ENCODE measurements around the gene CTTNBP2.

Gene CTTNBP2

DNA sequence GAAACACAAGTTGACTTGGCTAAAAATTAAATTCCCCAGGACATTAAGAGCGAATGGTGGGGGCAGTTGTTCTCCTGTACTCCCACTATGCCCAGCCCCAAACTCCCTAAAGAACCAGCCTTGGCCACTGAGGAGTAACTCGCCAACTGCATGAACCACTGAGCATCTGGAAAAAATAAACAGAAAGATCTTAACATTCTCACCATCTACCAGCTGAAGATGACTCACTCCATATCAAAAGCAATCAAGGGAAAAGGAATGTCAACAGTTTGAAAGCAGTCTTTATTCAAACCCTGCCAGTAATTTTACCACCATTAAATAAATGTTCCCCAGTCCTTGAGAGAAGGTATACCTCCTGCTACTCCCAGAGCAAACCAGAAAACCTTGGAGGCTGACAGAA lies 45.4 kb downstream of the CTTNBP2 start:
- no peak overlapping the region for H3K18ac ChIP-seq (ENCODE audit: low read depth in 1 of 2, low read length in 2 of 2)
- peaks cover 7% of the 10 kb centered on the region for H3K4me1 ChIP-seq (ENCODE audit: control insufficient read depth, insufficient read depth, low read depth, low read length)
- no peak overlapping the region for H3K23ac ChIP-seq (ENCODE audit: low read length in 2 of 2)
- DNase-seq, result peak; percentile 81
- no peak overlapping the region for H3K9ac ChIP-seq (ENCODE audit: low read length)
- no peaks in the 10 kb centered on the region for H3K36me3 ChIP-seq (ENCODE audit: control insufficient read depth in 1 of 2, insufficient read depth in 2 of 2, low read depth in 1 of 2, low read length in 2 of 2)
- H2BK12ac ChIP-seq (ENCODE audit: low read length in 2 of 2), result no peak overlapping the region
- H3K27ac ChIP-seq (ENCODE audit: low read length, poor library complexity, severe bottlenecking), result peak overlapping the region; percentile 87
- no peak overlapping the region for H3K4me3 ChIP-seq (ENCODE audit: insufficient read depth in 1 of 2, low read depth in 1 of 2, low read length in 2 of 2)
- H2BK15ac ChIP-seq (ENCODE audit: low read depth, poor library complexity, severe bottlenecking), result no peak overlapping the region
- no peak overlapping the region for H3K14ac ChIP-seq (ENCODE audit: low read length in 2 of 2)
- H3K79me1 ChIP-seq (replicated peaks; ENCODE audit: low read length, poor library complexity, severe bottlenecking), result peaks cover 19% of the 10 kb centered on the region
- peak overlapping the region; percentile 21 for H2BK5ac ChIP-seq (ENCODE audit: low read depth, low read length, poor library complexity, severe bottlenecking)
- WGBS, result 19% methylated on average over 2 of the region's 2 CpGs
- H2AFZ ChIP-seq (ENCODE audit: low read depth, low read length), result no peak overlapping the region
- H4K91ac ChIP-seq (ENCODE audit: low read length), result no peak overlapping the region
- no peak overlapping the region for H2AK5ac ChIP-seq (ENCODE audit: low read length, severe bottlenecking)
- H2BK120ac ChIP-seq (ENCODE audit: low read depth, low read length), result no peak overlapping the region
- no peak overlapping the region for H3K4ac ChIP-seq (ENCODE audit: low read depth in 1 of 2, low read length in 2 of 2)
- H3K4me2 ChIP-seq (ENCODE audit: low read length, poor library complexity, severe bottlenecking), result no peak overlapping the region
- no peaks in the 10 kb centered on the region for H3K27me3 ChIP-seq (ENCODE audit: control insufficient read depth in 1 of 2, insufficient read depth in 1 of 2, low read length in 2 of 2)
- no peak overlapping the region for H4K8ac ChIP-seq (ENCODE audit: low read length)
- H3K9me3 ChIP-seq (ENCODE audit: control insufficient read depth, low read length), result no peaks in the 10 kb centered on the region

DNA sequence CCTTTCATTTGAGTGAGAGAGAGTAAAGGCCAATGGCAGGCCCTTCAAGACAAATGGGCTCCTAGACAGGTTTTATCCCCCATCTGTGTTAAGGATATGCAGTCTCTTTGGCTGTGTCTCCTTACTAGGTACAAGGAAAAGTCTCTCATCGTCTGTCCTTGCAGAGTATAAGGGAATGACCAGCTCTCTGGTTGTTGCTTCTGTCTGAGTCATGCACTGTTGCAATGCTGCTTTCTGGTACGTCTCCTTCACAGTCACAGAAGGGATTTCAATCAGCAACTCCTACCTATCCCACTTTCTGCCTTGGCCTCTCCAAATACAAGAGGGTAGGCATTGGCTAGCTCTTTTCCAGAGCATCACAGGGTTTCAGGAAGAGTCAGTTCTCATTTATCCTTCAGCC lies 48.1 kb downstream of the CTTNBP2 start:
- H4K91ac ChIP-seq (ENCODE audit: low read length), result no peak overlapping the region
- 18% methylated on average over 2 of the region's 2 CpGs for WGBS

DNA sequence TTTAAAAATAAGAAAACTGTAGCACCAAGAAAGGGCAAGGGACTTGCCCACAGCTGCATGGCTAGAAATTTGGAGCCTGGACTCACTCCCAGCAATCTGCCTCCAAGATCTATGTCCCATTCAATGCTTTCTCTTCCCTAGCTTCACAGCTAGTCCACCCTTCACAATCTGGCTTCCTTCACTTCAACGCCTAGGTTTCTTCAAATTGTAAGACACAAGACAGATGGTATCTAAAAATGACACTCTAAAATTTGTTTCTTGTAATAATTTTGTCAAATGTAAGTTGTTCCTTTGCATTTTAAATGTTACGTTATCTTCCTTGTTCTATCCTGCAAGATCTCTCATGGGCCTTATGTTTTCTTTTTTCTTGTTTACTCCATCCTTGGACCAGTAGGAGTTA lies 48.6 kb downstream of the CTTNBP2 start:
- no peak overlapping the region for H2BK5ac ChIP-seq (ENCODE audit: low read depth, low read length, poor library complexity, severe bottlenecking)
- H3K9ac ChIP-seq (ENCODE audit: low read length), result no peak overlapping the region
- 100% methylated on average over 1 of the region's 2 CpGs for WGBS
- no peak for DNase-seq
- no peak overlapping the region for H3K27ac ChIP-seq (ENCODE audit: low read length, poor library complexity, severe bottlenecking)
- H3K36me3 ChIP-seq (ENCODE audit: control insufficient read depth in 1 of 2, insufficient read depth in 2 of 2, low read depth in 1 of 2, low read length in 2 of 2), result no peaks in the 10 kb centered on the region
- no peak overlapping the region for H2AFZ ChIP-seq (ENCODE audit: low read depth, low read length)
- H2AK5ac ChIP-seq (ENCODE audit: low read length, severe bottlenecking), result peak overlapping the region; percentile 84
- no peak overlapping the region for H3K4me2 ChIP-seq (ENCODE audit: low read length, poor library complexity, severe bottlenecking)
- H3K14ac ChIP-seq (ENCODE audit: low read length in 2 of 2), result no peak overlapping the region
- H4K91ac ChIP-seq (ENCODE audit: low read length), result no peak overlapping the region
- H3K4me3 ChIP-seq (ENCODE audit: insufficient read depth in 1 of 2, low read depth in 1 of 2, low read length in 2 of 2), result no peak overlapping the region
- H3K27me3 ChIP-seq (ENCODE audit: control insufficient read depth in 1 of 2, insufficient read depth in 1 of 2, low read length in 2 of 2), result no peaks in the 10 kb centered on the region
- no peak overlapping the region for H3K23ac ChIP-seq (ENCODE audit: low read length in 2 of 2)
- no peak overlapping the region for H2BK120ac ChIP-seq (ENCODE audit: low read depth, low read length)
- no peak overlapping the region for H3K18ac ChIP-seq (ENCODE audit: low read depth in 1 of 2, low read length in 2 of 2)
- peaks cover 18% of the 10 kb centered on the region for H3K79me1 ChIP-seq (replicated peaks; ENCODE audit: low read length, poor library complexity, severe bottlenecking)
- no peak overlapping the region for H2BK12ac ChIP-seq (ENCODE audit: low read length in 2 of 2)
- H3K9me3 ChIP-seq (ENCODE audit: control insufficient read depth, low read length), result no peaks in the 10 kb centered on the region
- H3K4me1 ChIP-seq (ENCODE audit: control insufficient read depth, insufficient read depth, low read depth, low read length), result peaks cover 7% of the 10 kb centered on the region
- H2BK15ac ChIP-seq (ENCODE audit: low read depth, poor library complexity, severe bottlenecking), result no peak overlapping the region
- H3K4ac ChIP-seq (ENCODE audit: low read depth in 1 of 2, low read length in 2 of 2), result no peak overlapping the region
- H4K8ac ChIP-seq (ENCODE audit: low read length), result no peak overlapping the region

More for the DNA sequence above, 48.1 kb downstream of the CTTNBP2 start:
- H2BK12ac ChIP-seq (ENCODE audit: low read length in 2 of 2), result no peak overlapping the region
- no peak overlapping the region for H3K9ac ChIP-seq (ENCODE audit: low read length)
- H2AK5ac ChIP-seq (ENCODE audit: low read length, severe bottlenecking), result no peak overlapping the region
- H3K23ac ChIP-seq (ENCODE audit: low read length in 2 of 2), result no peak overlapping the region
- H2AFZ ChIP-seq (ENCODE audit: low read depth, low read length), result no peak overlapping the region
- no peak overlapping the region for H2BK120ac ChIP-seq (ENCODE audit: low read depth, low read length)
- H3K9me3 ChIP-seq (ENCODE audit: control insufficient read depth, low read length), result no peaks in the 10 kb centered on the region
- no peaks in the 10 kb centered on the region for H3K36me3 ChIP-seq (ENCODE audit: control insufficient read depth in 1 of 2, insufficient read depth in 2 of 2, low read depth in 1 of 2, low read length in 2 of 2)
- H3K27ac ChIP-seq (ENCODE audit: low read length, poor library complexity, severe bottlenecking), result no peak overlapping the region
- H3K4me3 ChIP-seq (ENCODE audit: insufficient read depth in 1 of 2, low read depth in 1 of 2, low read length in 2 of 2), result no peak overlapping the region
- H2BK15ac ChIP-seq (ENCODE audit: low read depth, poor library complexity, severe bottlenecking), result no peak overlapping the region
- H3K18ac ChIP-seq (ENCODE audit: low read depth in 1 of 2, low read length in 2 of 2), result peak overlapping the region in 1 of 2 experiments; percentile 24
- H2BK5ac ChIP-seq (ENCODE audit: low read depth, low read length, poor library complexity, severe bottlenecking), result no peak overlapping the region
- peaks cover 7% of the 10 kb centered on the region for H3K4me1 ChIP-seq (ENCODE audit: control insufficient read depth, insufficient read depth, low read depth, low read length)
- H4K8ac ChIP-seq (ENCODE audit: low read length), result no peak overlapping the region
- H3K79me1 ChIP-seq (replicated peaks; ENCODE audit: low read length, poor library complexity, severe bottlenecking), result peaks cover 18% of the 10 kb centered on the region
- DNase-seq, result peak; percentile 83
- no peaks in the 10 kb centered on the region for H3K27me3 ChIP-seq (ENCODE audit: control insufficient read depth in 1 of 2, insufficient read depth in 1 of 2, low read length in 2 of 2)
- H3K4me2 ChIP-seq (ENCODE audit: low read length, poor library complexity, severe bottlenecking), result no peak overlapping the region
- no peak overlapping the region for H3K4ac ChIP-seq (ENCODE audit: low read depth in 1 of 2, low read length in 2 of 2)
- no peak overlapping the region for H3K14ac ChIP-seq (ENCODE audit: low read length in 2 of 2)

DNA sequence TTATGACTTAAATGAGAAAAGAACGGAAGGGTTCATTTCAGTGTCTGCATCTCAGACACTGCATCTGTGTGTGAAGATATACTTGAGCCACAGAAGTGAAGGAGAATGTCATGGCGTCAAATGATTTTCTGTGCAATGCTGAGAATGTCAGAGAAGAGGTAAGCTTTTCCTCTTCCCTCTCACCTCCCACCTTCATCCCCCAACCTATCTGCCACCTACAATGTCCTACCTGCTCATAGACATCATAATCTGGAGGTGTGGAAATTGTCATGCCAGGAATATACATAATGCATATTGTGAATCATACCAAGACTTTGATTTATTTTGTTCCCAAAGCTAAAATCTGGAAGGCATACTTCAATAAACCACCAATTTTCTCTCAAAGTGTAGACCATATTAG lies 53.7 kb downstream of the CTTNBP2 start:
- no peaks in the 10 kb centered on the region for H3K27me3 ChIP-seq (ENCODE audit: control insufficient read depth in 1 of 2, insufficient read depth in 1 of 2, low read length in 2 of 2)
- peaks cover 15% of the 10 kb centered on the region for H3K79me1 ChIP-seq (replicated peaks; ENCODE audit: low read length, poor library complexity, severe bottlenecking)
- no peak overlapping the region for H2BK5ac ChIP-seq (ENCODE audit: low read depth, low read length, poor library complexity, severe bottlenecking)
- no peak overlapping the region for H3K9ac ChIP-seq (ENCODE audit: low read length)
- H3K27ac ChIP-seq (ENCODE audit: low read length, poor library complexity, severe bottlenecking), result no peak overlapping the region
- H3K4me3 ChIP-seq (ENCODE audit: insufficient read depth in 1 of 2, low read depth in 1 of 2, low read length in 2 of 2), result no peak overlapping the region
- H3K4me1 ChIP-seq (ENCODE audit: control insufficient read depth, insufficient read depth, low read depth, low read length), result no peaks in the 10 kb centered on the region
- no peak overlapping the region for H2AFZ ChIP-seq (ENCODE audit: low read depth, low read length)
- H4K8ac ChIP-seq (ENCODE audit: low read length), result no peak overlapping the region
- no peak overlapping the region for H3K18ac ChIP-seq (ENCODE audit: low read depth in 1 of 2, low read length in 2 of 2)
- no peak overlapping the region for H2AK5ac ChIP-seq (ENCODE audit: low read length, severe bottlenecking)
- H3K9me3 ChIP-seq (ENCODE audit: control insufficient read depth, low read length), result no peaks in the 10 kb centered on the region
- no peak overlapping the region for H3K4me2 ChIP-seq (ENCODE audit: low read length, poor library complexity, severe bottlenecking)
- H3K14ac ChIP-seq (ENCODE audit: low read length in 2 of 2), result no peak overlapping the region
- H2BK120ac ChIP-seq (ENCODE audit: low read depth, low read length), result no peak overlapping the region
- H3K23ac ChIP-seq (ENCODE audit: low read length in 2 of 2), result no peak overlapping the region
- WGBS, result 100% methylated on average over 1 of the region's 2 CpGs
- DNase-seq, result no peak
- H4K91ac ChIP-seq (ENCODE audit: low read length), result no peak overlapping the region
- no peak overlapping the region for H2BK15ac ChIP-seq (ENCODE audit: low read depth, poor library complexity, severe bottlenecking)
- no peak overlapping the region for H2BK12ac ChIP-seq (ENCODE audit: low read length in 2 of 2)
- no peaks in the 10 kb centered on the region for H3K36me3 ChIP-seq (ENCODE audit: control insufficient read depth in 1 of 2, insufficient read depth in 2 of 2, low read depth in 1 of 2, low read length in 2 of 2)
- H3K4ac ChIP-seq (ENCODE audit: low read depth in 1 of 2, low read length in 2 of 2), result no peak overlapping the region
